WI38 (cell line): ENCODE results near the gene DCC.

ENCODE experiments used
- H3K4me3 ChIP-seq: 2 replicates; pipeline ENCODE4 v1.5.1; 2011; ENCODE audit warnings: low read depth, mild to moderate bottlenecking, control low read depth, low read length
- CTCF ChIP-seq: IDR thresholded peaks from 2 replicates; pipeline ENCODE4 v1.5.1; 2012; ENCODE audit warnings: low read depth, mild to moderate bottlenecking, control low read depth, low read length

The DCC gene

GRCh38 chr18:52829876-52830405 lies 489.9 kb downstream of the DCC start:
- H3K4me3 ChIP-seq = no peak overlapping the region
- TF ChIP-seq CTCF = no peak

GRCh38 chr18:52844323-52844722 lies 504.3 kb downstream of the DCC start:
- no peak for TF ChIP-seq CTCF
- H3K4me3 ChIP-seq = no peak overlapping the region

GRCh38 chr18:52845036-52845435 lies 505.0 kb downstream of the DCC start:
- TF ChIP-seq CTCF = no peak
- H3K4me3 ChIP-seq = no peak overlapping the region

- H3K4me3 ChIP-seq = no peak overlapping the region
- no peak for TF ChIP-seq CTCF
Observed at GRCh38 chr18:52850031-52850560, 510.1 kb downstream of the DCC start.

- no peak overlapping the region for H3K4me3 ChIP-seq
- TF ChIP-seq CTCF = no peak
Observed at GRCh38 chr18:52861558-52861957, 521.6 kb downstream of the DCC start.

- H3K4me3 ChIP-seq = no peak overlapping the region
Observed at GRCh38 chr18:52869349-52869923, 529.4 kb downstream of the DCC start.

More at GRCh38 chr18:52869349-52869923, 529.4 kb downstream of the DCC start:
- TF ChIP-seq CTCF = no peak
